Stomach (tissue), 9 donors: Measurements from ENCODE around the gene SYNJ2. TPM values are rescaled to one million over a fixed set of nuclear protein-coding genes. Genes with fewer than 3 reads are reported as not detected.

ENCODE experiments used
- DNase-seq, 2 donors: peaks; one replicate each; pipeline versions ENCODE4 v3.0.0 to v3.0.0-alpha.2; 2013 to 2019
- H3K27ac ChIP-seq, 5 donors: fragments of 200-600 bp in 4 of 5; sonication (generic) in 4 of 5; one replicate each; pipeline ENCODE4 v1.5.1; 2013 to 2019; ENCODE audit warnings: mild to moderate bottlenecking in 1 of 5, moderate library complexity in 1 of 5
- H3K27me3 ChIP-seq, 3 donors: fragments of 200-600 bp; sonication (generic); one replicate each; pipeline ENCODE4 v1.5.1; 2017 to 2019; ENCODE audit warnings: mixed run types in 1 of 3
- H3K36me3 ChIP-seq, 4 donors: fragments of 200-600 bp; sonication (generic); 1 replicate in 3 of 4; 2 replicates in 1 of 4; pipeline ENCODE4 v1.5.1; 2016 to 2019
- H3K4me1 ChIP-seq, 4 donors: fragments of 200-600 bp; sonication (generic); one replicate each; pipeline ENCODE4 v1.5.1; 2016 to 2019
- H3K4me3 ChIP-seq, 4 donors: fragments of 200-600 bp; sonication (generic) in 3 of 4; one replicate each; pipeline ENCODE4 v1.5.1; 2016 to 2019; ENCODE audit warnings: mild to moderate bottlenecking in 1 of 4
- H3K9me3 ChIP-seq, 4 donors: fragments of 200-600 bp; sonication (generic); one replicate each; pipeline ENCODE4 v1.5.1; 2016 to 2019
- CTCF ChIP-seq, 7 experiments: fragments of 450-650 bp in 4 of 7; fragments of 200-600 bp in 3 of 7; sonication (generic) in 3 of 7; IDR thresholded peaks; one replicate each; pipeline ENCODE4 v1.5.1; 2016 to 2019; ENCODE audit warnings: antibody characterized with exemption in 7 of 7, control low read depth in 2 of 7, mild to moderate bottlenecking in 1 of 7
- EP300 ChIP-seq: sonication (generic); formaldehyde crosslinking; IDR thresholded peaks from one replicate; pipeline ENCODE4 v1.6.1; 2017; ENCODE audit warnings: antibody characterized with exemption
- POLR2A ChIP-seq, 4 donors: fragments of 450-650 bp; IDR thresholded peaks; one replicate each; pipeline ENCODE4 v1.6.1; 2016; ENCODE audit warnings: antibody characterized with exemption in 4 of 4, control low read depth in 2 of 4, mild to moderate bottlenecking in 1 of 4, moderate library complexity in 1 of 4
- POLR2AphosphoS5 ChIP-seq, 3 donors: sonication (generic); formaldehyde crosslinking; IDR thresholded peaks; one replicate each; pipeline ENCODE4 v1.6.1; 2016; ENCODE audit warnings: antibody characterized with exemption in 3 of 3
- WGBS, 5 donors: extraction: QIAGEN DNeasy Blood & Tissue Kit in 3 of 5; methylation state at CpG; one replicate each; pipeline versions ENCODE4 v1.1.5 to v1.1.7; 2013 to 2018; 5-methylcytosine and 5-hydroxymethylcytosine counted together
- intact Hi-C: fragments of 100-400 bp; cut with DNase I; formaldehyde crosslinking; loops from one replicate; pipeline ENCODE4 v1.15.1; 2023; ENCODE audit warnings: low total_unique reads
- polyA plus RNA-seq, 3 donors: library from polyadenylated mRNA; stranded (reverse); fragments of 200-250 nt; gene quantifications; one replicate each; pipeline ENCODE4 v1.2.3, GENCODE V29; 2013
- total RNA-seq, 5 donors: library from RNA; depleted of rRNA; stranded (reverse); fragments of >200 nt; gene quantifications; one replicate each; pipeline versions ENCODE4 v1.1.0 to v1.2.3, GENCODE V29; 2014 to 2016
- donor health status: healthy with polysubstance abuse.
- donor health status: Bipolar disorder and iron deficiency.
- donor health status: healthy.

The SYNJ2 gene
- total and polyA plus RNA-seq, 8 donors: 4.7 to 41.4 (median 14.4) TPM

DNA sequence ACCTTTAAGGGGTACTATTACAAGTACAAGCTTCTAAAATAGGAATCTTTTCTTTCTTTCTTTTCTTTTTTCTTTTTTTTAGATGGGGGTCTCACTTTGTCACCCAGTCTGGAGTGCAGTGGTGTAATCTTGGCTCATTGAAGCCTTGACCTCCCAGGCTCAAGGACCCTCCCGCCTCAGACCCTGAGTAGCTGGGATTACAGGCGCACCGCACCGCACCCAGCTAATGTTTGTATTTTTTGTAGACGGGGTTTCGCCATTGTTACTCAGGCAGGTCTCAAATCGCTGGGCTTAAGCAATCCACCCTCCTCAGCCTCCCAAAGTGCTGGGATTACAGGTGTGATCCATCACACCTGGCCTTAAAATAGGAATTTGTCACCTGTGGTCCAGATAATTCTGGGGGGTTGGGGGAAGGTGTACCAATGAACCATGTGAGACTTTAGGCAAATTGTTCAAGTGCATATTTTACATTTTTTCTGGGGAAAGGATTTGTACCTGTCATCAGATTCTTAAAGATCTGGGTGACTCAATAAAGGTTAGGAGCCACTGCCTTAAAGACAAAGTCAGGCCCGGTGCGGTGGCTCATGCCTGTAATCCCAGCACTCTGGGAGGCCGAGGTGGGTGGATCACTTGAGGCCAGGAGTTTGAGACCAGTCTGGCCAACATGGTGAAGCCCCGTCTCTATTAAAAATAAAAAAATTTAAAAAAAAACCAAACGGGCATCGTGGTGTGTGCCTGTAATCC lies 19.7 kb upstream of the SYNJ2 start:
- no peak for DNase-seq
- Histone ChIP-seq H3K4me3 (no peak overlapping the region), H3K36me3 (no peaks in the 10 kb centered on the region), H3K9me3 (peaks cover 5 to 27% (median 22%) of the 10 kb centered on the region in 4 donors), H3K27me3 (no peaks in the 10 kb centered on the region), H3K4me1 (peaks cover 0 to under 1% (median 0%) of the 10 kb centered on the region in 4 donors), H3K27ac (no peak overlapping the region)
- intact Hi-C loops: no loop called here
- 88 to 92% (median 91%) methylated on average over 13 of the region's 13 CpGs for WGBS, 5 donors
- no peak for TF ChIP-seq EP300
- no peak for TF ChIP-seq POLR2AphosphoS5 (IDR thresholded peaks at IDR 0.05)
- TF ChIP-seq CTCF (IDR thresholded peaks at IDR 0.05): no peak
- TF ChIP-seq POLR2A (IDR thresholded peaks at IDR 0.05): no peak

DNA sequence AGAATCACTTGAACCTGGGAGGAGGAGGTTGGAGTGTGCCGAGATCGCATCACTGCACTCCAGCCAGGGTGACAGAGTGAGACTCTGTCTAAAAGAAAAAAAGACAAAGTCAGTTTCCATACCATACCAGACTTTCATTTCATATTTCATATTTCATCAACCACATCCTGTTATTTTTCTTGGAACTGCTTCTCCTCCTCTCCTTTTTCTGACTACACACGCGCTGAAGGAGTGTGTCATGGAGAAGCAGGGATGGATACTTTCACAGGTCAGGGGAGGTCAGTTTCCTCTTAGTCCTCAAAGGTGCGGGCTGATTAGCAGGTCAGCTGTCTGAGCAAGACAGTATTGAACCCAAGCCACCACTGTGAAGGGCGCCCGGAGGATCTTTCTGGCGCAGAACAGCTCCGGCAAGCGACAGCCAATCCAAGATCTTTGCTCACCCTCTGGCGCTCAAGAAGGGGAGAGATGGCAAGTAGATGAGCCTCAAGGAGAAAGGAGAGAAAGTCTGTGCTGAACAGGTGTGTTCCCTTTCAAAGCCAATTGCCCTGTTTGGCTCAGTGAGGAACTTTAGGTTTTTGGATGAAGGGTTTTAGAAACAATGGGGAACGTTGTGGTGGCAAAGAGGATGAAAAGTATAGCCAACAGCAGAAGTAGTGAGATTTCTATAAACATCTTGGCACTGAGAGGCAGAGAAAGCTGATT lies 18.9 kb upstream of the SYNJ2 start:
- peaks cover 5 to 24% (median 20%) of the 10 kb centered on the region in 4 donors for H3K9me3 ChIP-seq
- 69 to 86% (median 82%) methylated on average over 12 of the region's 12 CpGs for WGBS, 5 donors
- intact Hi-C loops: no loop called here
- peaks cover 0 to 7% (median 2%) of the 10 kb centered on the region in 4 donors for H3K4me1 ChIP-seq
- no peak overlapping the region for H3K4me3 ChIP-seq
- H3K27ac ChIP-seq: no peak overlapping the region
- DNase-seq: no peak
- H3K36me3 ChIP-seq: no peaks in the 10 kb centered on the region
- no peaks in the 10 kb centered on the region for H3K27me3 ChIP-seq
- TF ChIP-seq EP300: no peak
- no peak for TF ChIP-seq CTCF (IDR thresholded peaks at IDR 0.05)
- no peak for TF ChIP-seq POLR2A (IDR thresholded peaks at IDR 0.05)
- TF ChIP-seq POLR2AphosphoS5 (IDR thresholded peaks at IDR 0.05): no peak

DNA sequence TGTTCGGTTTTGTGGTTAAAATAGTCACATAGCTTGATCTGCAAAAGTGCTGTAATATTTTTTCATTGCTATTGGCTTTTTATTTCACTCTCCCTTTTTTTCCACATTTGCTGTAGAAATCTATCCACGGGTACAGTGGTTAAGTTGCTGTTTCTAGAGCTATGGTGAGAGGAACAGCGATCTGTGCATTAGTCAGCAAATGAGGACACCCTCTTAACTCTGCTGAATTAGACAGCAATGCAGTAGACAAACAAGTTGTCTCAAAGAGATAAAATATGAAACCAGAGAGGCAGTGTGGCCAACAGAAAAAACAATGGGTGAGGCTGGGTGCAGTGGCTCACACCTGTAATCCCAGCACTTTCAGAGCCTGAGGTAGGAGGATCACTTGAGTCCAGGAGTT lies 17.6 kb upstream of the SYNJ2 start:
- Histone ChIP-seq H3K27me3 (no peaks in the 10 kb centered on the region), H3K36me3 (no peaks in the 10 kb centered on the region), H3K4me1 (peaks cover 0 to 8% (median 3%) of the 10 kb centered on the region in 4 donors), H3K4me3 (no peak overlapping the region), H3K27ac (no peak overlapping the region), H3K9me3 (peaks cover 0 to 11% (median 7%) of the 10 kb centered on the region in 4 donors)
- WGBS, 5 donors: 41 to 83% (median 69%) methylated on average over 3 of the region's 3 CpGs
- TF ChIP-seq EP300: no peak
- TF ChIP-seq CTCF (IDR thresholded peaks at IDR 0.05): no peak
- TF ChIP-seq POLR2A (IDR thresholded peaks at IDR 0.05): no peak
- TF ChIP-seq POLR2AphosphoS5 (IDR thresholded peaks at IDR 0.05): no peak
- intact Hi-C loops: no loop called here
- DNase-seq: no peak

- Histone ChIP-seq H3K27ac (no peak overlapping the region), H3K4me1 (peaks cover 0 to 13% (median 3%) of the 10 kb centered on the region in 4 donors), H3K27me3 (no peaks in the 10 kb centered on the region), H3K9me3 (no peaks in the 10 kb centered on the region), H3K36me3 (no peaks in the 10 kb centered on the region), H3K4me3 (no peak overlapping the region)
- DNase-seq: no peak
- WGBS, 5 donors: 95 to 98% (median 96%) methylated on average over 3 of the region's 3 CpGs
- intact Hi-C loops: no loop called here
- TF ChIP-seq POLR2AphosphoS5 (IDR thresholded peaks at IDR 0.05) (no peak), CTCF (IDR thresholded peaks at IDR 0.05) (no peak), EP300 (no peak), POLR2A (IDR thresholded peaks at IDR 0.05) (no peak)
Observed at GRCh38 chr6:157965387-157965786, 16.3 kb upstream of the SYNJ2 start.
